Measurements from ENCODE around the gene MBTPS2. TPM values are rescaled to one million over a fixed set of nuclear protein-coding genes. Genes with fewer than 3 reads are reported as not detected.
A peak's percentile ranks its signal among the peaks of the same experiment; 100 is the strongest.
"Not testable (repeated sequence)": the region's sequence is repeated elsewhere in the genome, so short reads cannot be mapped to it uniquely, and the experiment has no call there.

MBTPS2 gene
- total RNA-seq, 3 donors from 2014 or later: 8.2 to 12.0 (median 9.5) TPM

DNA sequence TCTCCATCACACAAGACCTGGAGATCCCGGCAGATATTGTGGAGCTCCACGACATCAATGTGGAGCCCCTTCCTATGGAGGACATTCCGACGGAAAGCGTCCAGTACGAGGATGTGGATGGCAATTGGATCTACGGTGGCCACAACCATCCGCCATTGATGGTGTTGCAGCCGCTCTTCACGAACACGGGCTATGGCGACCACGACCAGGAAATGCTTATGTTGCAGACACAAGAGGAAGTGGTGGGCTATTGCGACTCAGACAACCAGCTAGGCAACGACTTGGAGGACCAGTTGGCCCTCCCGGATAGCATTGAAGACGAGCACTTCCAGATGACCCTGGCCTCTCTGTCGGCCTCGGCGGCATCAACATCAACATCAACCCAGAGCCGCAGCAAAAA is 17.1 kb downstream of the MBTPS2 start:
- ATAC-seq (no peak), DNase-seq (no peak)
- no peaks in the 10 kb centered on the region for H3K9me3 ChIP-seq
- no peaks in the 10 kb centered on the region for H3K36me3 ChIP-seq (ENCODE audit: low read depth)
- no peak overlapping the region for H3K4me3 ChIP-seq
- H3K4me1 ChIP-seq (ENCODE audit: low read depth): no peaks in the 10 kb centered on the region
- TF ChIP-seq, protein P1, sequence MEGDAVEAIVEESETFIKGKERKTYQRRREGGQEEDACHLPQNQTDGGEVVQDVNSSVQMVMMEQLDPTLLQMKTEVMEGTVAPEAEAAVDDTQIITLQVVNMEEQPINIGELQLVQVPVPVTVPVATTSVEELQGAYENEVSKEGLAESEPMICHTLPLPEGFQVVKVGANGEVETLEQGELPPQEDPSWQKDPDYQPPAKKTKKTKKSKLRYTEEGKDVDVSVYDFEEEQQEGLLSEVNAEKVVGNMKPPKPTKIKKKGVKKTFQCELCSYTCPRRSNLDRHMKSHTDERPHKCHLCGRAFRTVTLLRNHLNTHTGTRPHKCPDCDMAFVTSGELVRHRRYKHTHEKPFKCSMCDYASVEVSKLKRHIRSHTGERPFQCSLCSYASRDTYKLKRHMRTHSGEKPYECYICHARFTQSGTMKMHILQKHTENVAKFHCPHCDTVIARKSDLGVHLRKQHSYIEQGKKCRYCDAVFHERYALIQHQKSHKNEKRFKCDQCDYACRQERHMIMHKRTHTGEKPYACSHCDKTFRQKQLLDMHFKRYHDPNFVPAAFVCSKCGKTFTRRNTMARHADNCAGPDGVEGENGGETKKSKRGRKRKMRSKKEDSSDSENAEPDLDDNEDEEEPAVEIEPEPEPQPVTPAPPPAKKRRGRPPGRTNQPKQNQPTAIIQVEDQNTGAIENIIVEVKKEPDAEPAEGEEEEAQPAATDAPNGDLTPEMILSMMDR (IDR thresholded peaks at IDR 0.05): no peak
- intact Hi-C loops (cut with DNase I, micrococcal nuclease): no loop called here

DNA sequence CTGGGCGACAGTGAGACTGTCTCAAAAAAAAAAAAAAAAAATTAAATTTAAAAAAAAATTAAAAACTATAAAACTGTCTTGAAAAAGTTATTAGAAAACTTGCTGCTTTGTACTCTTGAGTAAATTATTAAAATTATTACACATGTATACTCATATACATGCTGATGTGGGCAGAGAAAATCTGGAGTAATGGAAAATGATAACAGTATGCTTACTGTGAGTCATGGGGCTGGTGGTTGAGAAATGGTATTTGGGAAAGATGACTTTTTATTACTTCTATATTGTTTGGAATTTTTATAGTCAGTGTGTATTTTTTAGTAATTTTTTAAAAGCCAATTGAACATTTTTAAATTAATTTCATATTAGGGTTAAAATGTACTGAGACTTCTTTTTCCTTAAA is 23.8 kb downstream of the MBTPS2 start:
- intact Hi-C loops (cut with DNase I, micrococcal nuclease): no loop called here
- TF ChIP-seq, protein P1 (IDR thresholded peaks at IDR 0.05): no peak
- DNase-seq (no peak), ATAC-seq (no peak)
- Histone ChIP-seq H3K9me3 (no peaks in the 10 kb centered on the region), H3K4me1 (ENCODE audit: low read depth) (no peaks in the 10 kb centered on the region), H3K4me3 (no peak overlapping the region), H3K36me3 (ENCODE audit: low read depth) (no peaks in the 10 kb centered on the region)

DNA sequence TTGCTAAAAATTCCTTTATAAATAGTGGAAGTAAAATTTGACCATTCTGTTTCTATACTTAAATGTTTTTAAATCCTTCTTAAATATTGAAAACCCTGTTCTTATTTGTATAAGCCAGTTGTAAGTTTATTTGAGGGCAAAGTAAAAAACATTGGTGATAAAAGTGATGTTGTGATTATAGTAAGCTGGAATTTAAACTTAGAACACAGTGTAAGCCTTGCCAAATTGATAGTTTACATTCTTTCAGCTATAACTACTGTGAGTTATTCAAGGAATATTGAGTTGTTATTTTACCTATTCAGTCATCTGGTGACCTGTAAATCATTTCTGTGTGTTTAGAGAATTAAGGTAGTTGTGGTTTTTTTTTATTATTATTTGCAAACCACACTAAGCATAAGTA is 26.0 kb downstream of the MBTPS2 start:
- intact Hi-C loops (cut with DNase I, micrococcal nuclease): no loop called here

DNA sequence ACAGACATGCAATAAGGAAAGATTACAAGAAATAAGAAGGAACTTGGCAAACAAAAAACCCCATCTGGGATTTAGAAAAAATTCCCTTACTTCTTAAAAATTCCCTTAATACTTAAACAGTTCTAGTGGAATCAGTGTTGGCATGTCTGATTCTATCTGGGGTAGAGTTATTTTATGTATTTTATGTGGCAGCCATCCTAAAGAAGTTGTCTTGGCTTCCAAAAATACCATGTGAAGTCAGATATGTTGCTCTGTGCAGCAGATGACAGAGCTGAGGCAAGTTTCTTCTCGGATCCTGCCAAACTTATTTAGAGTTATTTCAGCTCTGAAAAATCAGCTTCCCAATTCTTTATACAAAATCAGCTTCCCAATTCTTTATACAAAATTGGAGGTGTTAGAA is 31.1 kb downstream of the MBTPS2 start:
- ATAC-seq (no peak), DNase-seq (no peak)
- Histone ChIP-seq H3K4me3 (no peak overlapping the region), H3K9me3 (no peaks in the 10 kb centered on the region), H3K36me3 (ENCODE audit: low read depth) (no peaks in the 10 kb centered on the region), H3K4me1 (ENCODE audit: low read depth) (no peaks in the 10 kb centered on the region)
- intact Hi-C loops (cut with DNase I, micrococcal nuclease): no loop called here
- TF ChIP-seq, protein P1 (IDR thresholded peaks at IDR 0.05): no peak

More for the DNA sequence above, 26.0 kb downstream of the MBTPS2 start:
- H3K4me3 ChIP-seq: no peak overlapping the region
- no peaks in the 10 kb centered on the region for H3K4me1 ChIP-seq (ENCODE audit: low read depth)
- no peaks in the 10 kb centered on the region for H3K36me3 ChIP-seq (ENCODE audit: low read depth)
- TF ChIP-seq, protein P1 (IDR thresholded peaks at IDR 0.05): no peak
- ATAC-seq: no peak
- no peaks in the 10 kb centered on the region for H3K9me3 ChIP-seq
- no peak for DNase-seq

DNA sequence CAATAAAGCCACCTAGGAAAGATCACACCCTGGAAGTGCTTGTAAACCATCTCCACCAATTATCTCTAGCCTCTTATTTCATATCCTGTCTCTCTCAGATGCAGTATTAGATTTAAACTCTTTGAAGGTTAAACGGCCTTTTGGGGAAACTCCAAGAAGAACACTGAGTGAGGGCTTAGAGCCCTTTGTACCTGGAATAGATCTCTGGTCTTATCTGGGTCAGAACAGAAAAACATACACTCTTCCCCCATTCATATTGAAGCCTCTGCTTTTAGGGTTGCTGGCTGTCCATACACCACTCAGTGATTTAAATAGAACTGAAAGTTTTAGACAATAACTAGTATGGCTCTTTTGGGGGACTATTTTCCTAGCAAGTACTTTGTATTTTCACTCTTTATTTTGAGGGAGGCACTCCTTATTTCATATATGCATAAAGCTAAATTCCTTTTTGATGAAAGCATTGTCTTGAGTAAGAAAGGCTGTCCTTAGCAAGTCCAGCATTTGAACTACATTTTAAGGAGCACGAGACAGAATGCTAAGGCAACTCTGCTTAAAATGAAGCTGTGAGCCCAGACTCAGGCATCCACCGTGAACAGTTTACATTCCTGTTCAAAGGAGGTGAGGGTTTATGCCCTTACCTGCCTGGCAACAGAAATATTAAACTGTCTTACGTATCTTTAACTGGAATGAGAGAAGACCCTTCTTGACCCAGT is 33.8 kb downstream of the MBTPS2 start:
- ATAC-seq (no peak), DNase-seq (no peak)

DNA sequence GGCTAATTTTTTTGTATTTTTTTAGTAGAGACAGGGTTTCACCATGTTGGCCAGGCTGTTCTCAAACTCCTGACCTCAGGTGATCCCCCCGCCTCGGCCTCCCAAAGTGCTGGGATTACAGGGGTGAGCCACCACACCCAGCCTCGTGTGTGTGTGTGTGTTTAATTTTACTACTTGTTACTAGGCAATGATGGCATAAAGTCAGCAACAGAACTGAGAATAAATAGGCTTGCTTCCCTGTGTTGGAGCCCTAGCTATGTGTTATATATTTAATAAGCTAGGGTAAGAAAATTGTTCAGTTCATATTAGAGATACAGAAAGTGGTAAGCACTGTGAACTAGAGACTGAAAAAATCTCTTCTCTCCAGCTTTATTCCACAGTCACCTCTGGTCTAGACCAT is 34.8 kb downstream of the MBTPS2 start:
- peak; percentile 54 for ATAC-seq
- DNase-seq; H3K36me3 ChIP-seq (ENCODE audit: low read depth); H3K4me3 ChIP-seq; H3K9me3 ChIP-seq; H3K4me1 ChIP-seq (ENCODE audit: low read depth); intact Hi-C loops (cut with DNase I, micrococcal nuclease): not testable (repeated sequence)

More for the DNA sequence above, 33.8 kb downstream of the MBTPS2 start:
- no peaks in the 10 kb centered on the region for H3K9me3 ChIP-seq
- H3K4me1 ChIP-seq (ENCODE audit: low read depth): no peaks in the 10 kb centered on the region
- no peak overlapping the region for H3K4me3 ChIP-seq
- TF ChIP-seq, protein P1 (IDR thresholded peaks at IDR 0.05): no peak
- intact Hi-C loops (cut with DNase I, micrococcal nuclease): no loop called here
- no peaks in the 10 kb centered on the region for H3K36me3 ChIP-seq (ENCODE audit: low read depth)
